NCI-H187 treated with DMSO at 0.1 percent for 48 hours (cell line): Measurements from ENCODE around the gene RFX4.

Source experiments
- DNase-seq: peaks from one replicate; lab custom pipeline; 2025; lab: John Stamatoyannopoulos, UW

Gene RFX4

DNA sequence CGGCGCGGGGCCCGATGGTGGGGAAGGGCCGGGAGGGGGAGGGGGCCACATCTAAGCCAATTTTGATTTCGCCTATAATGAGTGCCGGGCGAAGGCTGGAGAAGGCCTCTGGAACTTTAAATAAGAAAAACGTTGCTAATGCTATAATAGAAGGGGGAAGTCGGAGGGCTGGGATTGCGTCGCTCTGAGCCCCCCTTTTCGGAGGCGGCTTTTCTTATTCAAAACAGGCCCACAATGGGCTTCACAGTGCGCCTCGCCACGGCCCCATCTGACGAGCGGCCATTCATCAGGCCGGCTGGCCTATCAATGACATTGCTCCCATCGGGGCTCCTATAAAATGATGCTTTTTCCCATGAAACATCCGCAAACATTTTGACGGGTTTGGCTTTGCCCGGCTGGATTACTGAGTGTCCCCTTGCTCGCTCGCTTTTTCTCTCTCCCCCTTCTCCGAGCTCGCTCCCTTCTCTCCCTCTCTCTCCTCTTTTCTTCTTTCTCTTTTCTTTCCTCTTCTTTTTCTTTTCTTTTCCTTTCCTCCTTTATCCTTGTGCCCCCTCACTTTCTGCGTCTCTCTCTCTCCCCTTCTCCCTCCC, at the start of gene RFX4:
Gene RFX4, plus strand, starts transcription at position 364 of the 590 bp plus-strand sequence. CDS start 317 bp downstream, outside the sequence.
- no peak for DNase-seq

DNA sequence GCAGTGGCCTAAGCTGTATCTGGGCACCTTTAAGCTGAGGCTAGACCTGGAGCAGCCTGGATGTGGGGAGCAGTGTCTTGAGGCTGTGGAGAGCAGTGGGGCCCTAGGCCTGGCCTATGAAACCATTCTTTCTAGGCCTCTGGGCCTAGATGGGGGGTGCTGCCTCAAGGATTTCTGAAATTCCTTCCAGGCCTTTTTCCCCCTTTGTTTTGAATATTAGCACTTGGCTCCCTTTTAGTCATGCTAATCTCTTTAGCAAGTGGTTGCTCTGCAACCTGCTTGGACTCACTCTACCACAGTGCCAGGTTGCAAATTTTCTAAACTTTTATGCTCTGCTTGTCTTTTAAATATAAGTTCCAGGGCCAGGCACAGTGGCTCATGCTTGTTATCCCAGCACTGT, 41.6 kb upstream of the RFX4 start:
- DNase-seq = no peak

DNA sequence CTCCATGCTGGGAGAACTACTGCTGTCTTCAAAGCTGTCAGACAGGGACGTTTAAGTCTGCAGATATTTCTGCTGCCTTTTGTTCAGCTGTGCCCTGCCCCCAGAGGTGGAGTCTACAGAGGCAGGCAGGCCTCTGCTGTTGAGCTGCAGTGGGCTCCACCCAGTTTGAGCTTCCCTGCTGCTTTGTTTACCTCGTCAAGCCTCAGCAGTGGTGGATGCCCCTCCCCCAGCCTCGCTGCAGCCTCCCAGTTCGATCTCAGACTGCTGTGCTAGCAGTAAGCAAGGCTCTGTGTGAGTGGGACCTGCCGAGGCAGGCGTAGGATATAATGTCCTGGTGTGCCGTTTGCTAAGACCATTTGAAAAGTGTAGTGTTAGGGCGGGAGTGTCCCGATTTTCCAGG, 31.4 kb upstream of the RFX4 start:
- no peak for DNase-seq

- DNase-seq = no peak
Measured at GRCh38 chr12:106552228-106552627, 30.6 kb upstream of the RFX4 start.

DNA sequence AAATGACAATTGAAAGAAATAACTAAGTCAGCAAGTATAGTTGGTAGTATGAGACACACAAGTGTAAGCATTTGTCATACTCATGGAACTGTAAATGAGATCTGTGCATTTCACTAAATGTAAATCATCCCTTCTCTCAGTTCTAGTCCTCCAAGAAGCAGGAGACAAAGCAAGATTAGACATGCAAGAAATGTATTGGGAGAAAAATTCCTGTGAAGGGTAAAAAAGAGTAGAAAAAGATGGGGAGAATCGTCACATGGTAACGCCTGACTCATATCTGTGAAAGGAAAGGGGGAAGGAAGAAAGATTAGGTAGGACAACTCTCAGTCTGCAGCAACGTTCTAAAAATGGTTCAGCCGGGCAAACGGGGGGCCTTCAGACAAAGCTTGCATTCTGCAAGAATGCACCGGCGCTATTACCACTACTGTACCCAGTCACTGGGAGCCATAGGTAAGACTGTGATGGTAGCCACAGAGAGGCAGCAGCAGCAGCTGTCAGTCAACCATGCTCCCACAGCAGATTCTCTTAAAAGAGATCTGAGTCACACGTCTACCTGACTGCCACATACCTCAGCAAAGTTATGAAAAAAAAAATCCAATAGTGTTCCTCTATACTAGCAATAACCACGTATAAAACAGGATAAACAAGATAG, 18.0 kb upstream of the RFX4 start:
- no peak for DNase-seq

DNA sequence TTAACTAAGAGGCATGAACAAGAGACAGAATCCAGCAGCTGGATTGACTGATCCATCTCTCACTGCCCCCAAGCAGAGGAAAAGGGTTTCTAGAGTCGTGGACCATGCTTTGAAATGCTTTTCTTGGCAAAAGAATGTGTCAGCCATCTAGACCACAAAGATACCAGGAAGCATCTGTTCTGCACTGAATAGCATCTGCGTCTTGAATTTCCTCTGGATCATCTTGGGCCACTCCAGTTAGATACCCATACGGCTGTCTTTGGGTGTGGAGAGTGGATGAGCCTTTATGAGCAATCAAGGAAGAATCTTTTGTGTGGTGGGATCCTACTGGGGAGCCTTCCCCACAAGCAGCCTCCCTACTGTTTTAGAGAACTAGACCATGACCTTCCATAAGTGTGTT, 16.0 kb upstream of the RFX4 start:
- no peak for DNase-seq

DNA sequence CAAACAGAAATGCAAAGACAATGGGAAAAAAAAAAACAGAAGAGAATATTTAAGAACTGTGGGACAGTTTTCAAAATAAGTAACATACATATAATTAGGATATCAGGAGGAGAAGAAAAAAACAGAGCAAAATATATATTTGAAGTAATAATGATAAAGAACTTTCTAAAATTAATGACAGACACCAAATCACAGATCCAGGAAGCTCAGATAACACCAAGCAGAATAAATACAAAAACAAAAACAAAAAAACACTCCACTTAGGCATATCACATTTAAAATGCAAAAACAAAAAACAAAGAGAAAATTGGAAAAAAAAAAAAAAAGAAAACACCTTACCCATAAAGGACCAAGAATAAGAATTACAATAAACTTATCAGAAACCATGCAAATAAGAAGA, 9.6 kb upstream of the RFX4 start:
- no peak for DNase-seq

- no peak for DNase-seq
Measured at GRCh38 chr12:106576848-106577247, 6.0 kb upstream of the RFX4 start.

DNA sequence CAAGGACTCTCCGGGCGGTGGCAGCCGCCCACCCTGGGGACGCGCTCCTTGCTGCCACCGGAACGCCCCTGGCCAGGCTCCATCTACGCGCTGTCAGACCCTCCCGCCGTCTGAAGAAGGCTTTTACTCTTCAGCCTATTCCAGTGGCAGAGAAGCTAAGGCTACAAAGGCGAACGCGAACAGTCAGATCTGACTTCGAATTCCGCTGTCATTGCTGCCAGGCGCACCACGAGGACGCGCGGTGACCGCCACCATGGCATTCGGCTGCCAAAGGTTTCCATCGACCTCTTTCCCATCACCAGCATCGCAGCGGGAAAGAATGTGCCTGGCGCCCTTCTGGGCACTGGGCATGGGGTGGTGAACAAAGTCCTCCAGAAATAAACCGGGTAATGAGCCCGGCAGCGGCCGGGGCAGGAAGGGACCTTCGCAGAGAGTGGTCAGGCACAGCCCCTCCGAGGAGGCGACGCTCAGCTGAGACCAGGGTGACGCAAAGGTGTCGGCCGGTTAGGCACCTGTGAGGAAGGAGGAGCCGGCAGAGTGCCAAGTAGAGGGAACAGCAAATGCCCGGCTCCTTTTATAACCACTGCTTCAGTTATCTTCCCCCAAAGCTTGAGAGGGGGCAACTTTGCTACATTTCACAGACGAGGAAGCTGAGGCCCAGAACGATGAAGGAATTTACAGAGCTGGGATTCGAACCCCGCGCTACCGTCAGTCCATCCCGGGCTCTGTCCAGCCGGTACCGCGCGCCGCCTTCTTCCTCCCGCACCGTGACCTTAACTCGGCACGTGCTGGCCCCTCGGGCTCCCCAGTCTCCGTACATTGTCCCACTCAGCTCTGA, 1.9 kb upstream of the RFX4 start:
- no peak for DNase-seq

DNA sequence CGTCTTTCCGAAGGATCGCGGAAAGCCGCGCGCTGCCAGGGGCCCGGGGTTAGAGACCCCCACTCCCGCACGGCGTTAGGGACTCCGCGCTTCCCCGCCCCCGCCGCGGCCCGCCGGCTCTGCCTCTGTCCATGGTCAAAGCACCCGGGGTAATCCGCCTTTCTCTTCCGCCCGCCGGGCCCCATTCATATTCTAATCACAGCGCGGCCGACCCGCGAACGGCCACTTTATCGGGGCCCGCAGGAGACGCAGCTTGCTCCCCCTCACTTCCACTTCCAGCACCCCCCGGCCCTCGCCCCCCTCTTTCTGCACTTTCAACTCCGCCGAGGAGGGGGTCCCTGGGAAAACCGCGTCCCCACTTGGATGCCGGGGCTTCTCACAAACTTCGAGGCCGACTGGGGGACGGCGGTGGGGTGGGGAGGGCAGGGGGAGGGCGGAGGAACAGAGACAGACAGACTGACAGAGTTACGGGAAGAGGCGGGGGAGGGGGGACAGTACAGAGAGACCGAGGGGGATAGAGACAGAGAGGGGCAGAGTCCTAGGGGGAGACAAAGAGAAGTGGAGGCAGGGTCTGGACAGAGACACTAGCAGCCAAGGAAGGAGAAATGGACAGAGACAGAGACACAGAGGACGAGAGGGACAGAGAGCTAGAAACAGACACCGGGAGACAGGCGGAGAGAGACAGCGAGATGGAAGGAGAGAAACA, 1.1 kb upstream of the RFX4 start:
- no peak for DNase-seq

DNA sequence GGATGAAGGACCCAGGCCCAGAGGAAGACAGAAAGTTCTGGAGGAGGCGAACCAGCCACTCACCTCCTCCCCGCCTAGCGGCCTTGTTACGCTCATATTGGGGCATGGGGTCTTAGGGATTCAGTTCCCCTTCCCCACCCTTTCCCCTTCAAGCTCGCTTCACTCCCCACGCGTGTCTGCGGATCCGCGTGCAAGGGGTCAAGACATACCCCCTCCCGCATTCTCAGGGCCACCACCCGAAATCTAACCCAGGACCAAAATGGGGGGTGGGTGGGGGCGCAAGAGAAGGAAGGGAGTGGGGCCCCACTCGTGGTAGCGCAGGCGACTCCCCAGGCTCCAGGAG, 584 bp upstream of the RFX4 start:
- no peak for DNase-seq

GRCh38 chr12:106583242-106584103, 669 bp downstream of the RFX4 start:
- no peak for DNase-seq

GRCh38 chr12:106584104-106585064, 1.6 kb downstream of the RFX4 start:
- no peak for DNase-seq

DNA sequence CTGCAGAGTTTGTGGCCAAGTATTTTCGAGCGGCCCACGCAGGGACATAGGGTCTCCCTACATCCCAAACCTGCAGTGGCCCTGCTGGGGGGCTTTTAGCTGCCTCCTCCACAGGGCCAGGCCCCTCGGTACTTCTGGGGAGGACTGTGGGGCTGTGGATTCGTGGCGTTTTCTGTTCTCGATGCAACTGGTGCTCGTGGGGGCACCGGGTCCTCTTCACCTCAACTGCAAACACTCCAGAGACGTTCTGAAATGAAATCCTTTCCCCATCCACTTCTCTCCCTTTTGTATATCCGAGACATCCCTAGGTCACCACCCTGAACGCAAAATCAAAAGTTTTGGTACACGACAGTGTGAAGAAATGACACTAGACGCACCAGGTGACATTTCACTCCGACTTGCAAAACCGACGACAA, 2.3 kb downstream of the RFX4 start:
- DNase-seq = no peak

GRCh38 chr12:106585521-106586277, 2.9 kb downstream of the RFX4 start:
- no peak for DNase-seq

GRCh38 chr12:106586278-106586802, 3.5 kb downstream of the RFX4 start:
- DNase-seq = no peak

- DNase-seq = no peak
Measured at GRCh38 chr12:106586803-106587684, 4.2 kb downstream of the RFX4 start.

DNA sequence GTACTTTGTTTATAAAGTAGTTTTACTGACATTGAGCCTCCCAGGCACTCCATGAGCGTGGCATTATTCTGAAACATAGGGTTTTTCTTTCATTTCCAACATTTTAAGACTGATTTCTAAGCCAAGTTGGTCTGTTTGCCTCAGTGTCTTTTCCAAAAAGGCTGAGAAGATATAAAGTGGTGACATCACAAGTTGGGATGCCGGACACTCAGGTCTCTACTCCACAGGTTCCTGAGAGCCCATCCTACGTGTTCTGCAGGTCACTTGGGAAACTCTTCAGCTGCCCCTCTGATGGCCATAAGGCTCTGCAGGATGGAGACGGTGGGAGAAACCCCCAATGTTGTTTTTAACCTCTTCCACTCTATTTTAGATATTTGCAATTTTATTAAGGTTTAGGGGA, 6.0 kb downstream of the RFX4 start:
- no peak for DNase-seq
